Loucy (cell line): ENCODE measurements around the gene NDUFS6.

ENCODE experiments used
- CTCF ChIP-seq: fragments of 200-600 bp; sonication (generic); conservative IDR thresholded peaks from 2 replicates; pipeline ENCODE4 v1.5.1; 2014; ENCODE audit warnings: mild to moderate bottlenecking, antibody characterized with exemption, low read length
- EZH2phosphoT487 ChIP-seq: fragments of 200-600 bp; IDR thresholded peaks from 2 replicates; pipeline ENCODE4 v1.6.1; 2018; ENCODE audit warnings: antibody characterized with exemption, mild to moderate bottlenecking, moderate library complexity, borderline replicate concordance

DNA sequence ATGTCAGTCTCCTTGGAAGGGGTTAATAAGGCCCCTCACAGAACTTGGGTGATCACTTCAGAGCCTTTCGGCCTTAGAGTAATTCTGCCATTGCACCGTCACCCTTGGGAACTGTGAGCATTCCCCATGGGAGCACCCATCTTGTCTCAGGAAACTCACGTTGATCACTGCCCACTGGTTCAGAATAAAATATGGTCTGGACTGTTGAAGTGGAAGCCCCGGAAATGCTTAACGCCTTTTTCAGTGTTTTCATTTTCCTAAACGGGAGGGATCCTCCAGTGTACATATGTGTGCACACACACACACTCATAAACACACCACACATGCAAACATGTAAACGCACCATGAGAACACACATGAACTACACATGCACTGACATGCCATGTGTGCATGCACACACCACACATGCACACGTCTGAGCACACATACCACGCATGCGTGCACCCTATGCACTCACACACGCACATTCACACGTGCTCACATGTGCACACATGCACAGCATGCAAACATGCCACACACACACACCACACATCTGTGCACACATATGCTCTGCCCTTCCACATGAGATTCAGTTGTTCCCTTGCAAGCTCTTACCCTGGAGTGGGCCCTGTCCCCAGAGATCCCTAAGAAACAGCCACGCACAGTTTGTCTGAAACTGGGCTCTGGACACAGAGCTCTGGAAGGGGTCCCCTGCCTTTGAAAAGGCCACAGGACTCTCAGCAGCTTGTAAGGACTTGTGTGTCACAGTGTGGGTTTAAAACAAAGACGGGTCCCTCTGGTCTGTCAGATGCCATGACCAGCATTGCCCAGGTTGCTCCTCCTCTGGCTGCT lies 18.6 kb upstream of the NDUFS6 start:
- TF ChIP-seq CTCF (no peak), EZH2phosphoT487 (no peak)
